CD14-positive monocyte (primary cell): ENCODE data around the gene RSBN1. TPM values are rescaled to one million over a fixed set of nuclear protein-coding genes. Genes with fewer than 3 reads are reported as not detected.

Source experiments
- DNase-seq, 3 donors: peaks; one replicate each; pipeline ENCODE4 v3.0.0-alpha.2; 2011 to 2022
- H2AFZ ChIP-seq: 2 replicates; pipeline ENCODE4 v1.6.0; 2012; ENCODE audit warnings: mild to moderate bottlenecking, low read depth, low read length, inconsistent platforms; ENCODE audit not compliant: insufficient read depth, poor library complexity, severe bottlenecking
- H3K27ac ChIP-seq, 2 donors: 1 replicate in 1 of 2; 2 replicates in 1 of 2; pipeline ENCODE4 v1.5.1; 2012 to 2013; ENCODE audit warnings: low read length in 2 of 2, control low read depth in 1 of 2, inconsistent platforms in 1 of 2, low read depth in 1 of 2, mild to moderate bottlenecking in 1 of 2
- H3K27me3 ChIP-seq, 2 donors: one replicate each; pipeline versions ENCODE4 v1.6.0 to v1.6.1; 2011 to 2013; ENCODE audit warnings: low read length in 2 of 2; ENCODE audit not compliant: control insufficient read depth in 2 of 2, insufficient read depth in 2 of 2
- H3K36me3 ChIP-seq, 2 donors: replicated peaks in 1 of 2; 1 replicate in 1 of 2; 2 replicates in 1 of 2; pipeline versions ENCODE4 v1.5.1 to v1.6.1; 2012 to 2013; ENCODE audit warnings: low read length in 2 of 2, control low read depth in 1 of 2, inconsistent platforms in 1 of 2, mild to moderate bottlenecking in 1 of 2; ENCODE audit not compliant: insufficient read depth in 2 of 2, control insufficient read depth in 1 of 2
- H3K4me1 ChIP-seq, 2 donors: 1 replicate in 1 of 2; 2 replicates in 1 of 2; pipeline versions ENCODE4 v1.5.1 to v1.6.1; 2012 to 2013; ENCODE audit warnings: low read length in 2 of 2, control low read depth in 1 of 2, inconsistent platforms in 1 of 2, mild to moderate bottlenecking in 1 of 2, moderate library complexity in 1 of 2; ENCODE audit not compliant: insufficient read depth in 2 of 2, control insufficient read depth in 1 of 2
- H3K4me2 ChIP-seq: replicated peaks from 2 replicates; pipeline ENCODE3; 2012; ENCODE audit warnings: low read length, moderate library complexity, mild to moderate bottlenecking; ENCODE audit not compliant: poor library complexity, severe bottlenecking; ENCODE audit errors: extremely low read depth
- H3K4me3 ChIP-seq, 3 experiments: fragments of 200-600 bp in 1 of 3; sonication (generic) in 1 of 3; replicated peaks in 1 of 3; 1 replicate in 2 of 3; 2 replicates in 1 of 3; pipeline ENCODE4 v1.5.1; 2011 to 2013; ENCODE audit warnings: low read length in 3 of 3, mild to moderate bottlenecking in 3 of 3, control low read depth in 2 of 3, low read depth in 2 of 3, inconsistent platforms in 1 of 3, moderate library complexity in 1 of 3
- H3K79me2 ChIP-seq: 2 replicates; pipeline ENCODE4 v1.6.0; 2012; ENCODE audit warnings: mild to moderate bottlenecking, control low read depth, inconsistent platforms, low read length, moderate library complexity; ENCODE audit not compliant: insufficient read depth
- H3K9ac ChIP-seq: 2 replicates; pipeline ENCODE4 v1.6.0; 2017; ENCODE audit warnings: low read length, mild to moderate bottlenecking; ENCODE audit not compliant: insufficient read depth, poor library complexity, severe bottlenecking
- H3K9me3 ChIP-seq, 2 donors: replicated peaks in 1 of 2; 1 replicate in 1 of 2; 2 replicates in 1 of 2; pipeline versions ENCODE4 v1.5.1 to v1.6.1; 2012 to 2013; ENCODE audit warnings: low read length in 2 of 2, control low read depth in 1 of 2; ENCODE audit not compliant: control insufficient read depth in 1 of 2, insufficient read depth in 1 of 2
- H4K20me1 ChIP-seq: 2 replicates; pipeline ENCODE4 v1.6.0; 2012; ENCODE audit warnings: mild to moderate bottlenecking, low read length, control low read depth, moderate library complexity; ENCODE audit not compliant: insufficient read depth
- H3K27ac Mint-ChIP-seq, 7 donors: one replicate each; pipeline ENCODE4 v1.8.0; 2020; ENCODE audit warnings: mild to moderate bottlenecking in 7 of 7, mixed read lengths in 7 of 7, moderate library complexity in 6 of 7, inconsistent platforms in 2 of 7
- H3K27me3 Mint-ChIP-seq, 3 donors: one replicate each; pipeline ENCODE4 v1.8.0; 2021 to 2022; ENCODE audit warnings: low read depth in 3 of 3, mild to moderate bottlenecking in 3 of 3, mixed read lengths in 3 of 3, moderate library complexity in 3 of 3, inconsistent platforms in 1 of 3
- H3K36me3 Mint-ChIP-seq, 2 donors: one replicate each; pipeline ENCODE4 v1.8.0; 2020; ENCODE audit warnings: mixed read lengths in 2 of 2, inconsistent platforms in 1 of 2, mild to moderate bottlenecking in 1 of 2
- H3K4me1 Mint-ChIP-seq: one replicate; pipeline ENCODE4 v1.8.0; 2020; ENCODE audit warnings: mild to moderate bottlenecking, mixed read lengths
- H3K4me3 Mint-ChIP-seq, 2 donors: one replicate each; pipeline ENCODE4 v1.8.0; 2020; ENCODE audit warnings: mild to moderate bottlenecking in 2 of 2, mixed read lengths in 2 of 2, moderate library complexity in 1 of 2
- H3K9me3 Mint-ChIP-seq, 7 donors: one replicate each; pipeline ENCODE4 v1.8.0; 2020 to 2022; ENCODE audit warnings: mixed read lengths in 7 of 7, mild to moderate bottlenecking in 6 of 7, moderate library complexity in 6 of 7, inconsistent platforms in 2 of 7
- CTCF ChIP-seq: fragments of 200-600 bp; IDR thresholded peaks from one replicate; pipeline ENCODE4 v1.8.0; 2022; ENCODE audit warnings: antibody characterized with exemption, mild to moderate bottlenecking
- WGBS: methylation state at CpG from one replicate; pipeline ENCODE4 v1.1.5; 2013; ENCODE audit warnings: missing lambda C conversion rate; ENCODE audit not compliant: insufficient coverage; 5-methylcytosine and 5-hydroxymethylcytosine counted together
- intact Hi-C, 2 donors: fragments of 100-400 bp; cut with micrococcal nuclease; formaldehyde crosslinking; loops; one replicate each; pipeline versions ENCODE4 v1.15.0 to v1.15.1; 2023
- polyA plus RNA-seq, 3 donors: library from polyadenylated mRNA; depleted of rRNA in 1 of 3; unstranded in 2 of 3; stranded (reverse) in 1 of 3; fragments of 300-500 nt in 2 of 3; fragments of >200 nt in 1 of 3; fragmentation: Illumina TruSeq in 2 of 3; gene quantifications; 1 replicate in 2 of 3; 2 replicates in 1 of 3; pipeline ENCODE4 v1.2.3, GENCODE V29; 2012 to 2021

RSBN1 gene
- polyA plus RNA-seq, 3 donors = 6.5 to 9.0 (median 8.9) TPM

GRCh38 chr1:113742515-113742914 lies 69.8 kb downstream of the RSBN1 start:
- Mint-ChIP-seq H3K27me3 (peaks cover 0 to 2% (median 0%) of the 10 kb centered on the region in 3 donors), H3K9me3 (no peaks in the 10 kb centered on the region), H3K36me3 (peaks cover 17 to 45% of the 10 kb centered on the region in 2 donors), H3K27ac (peak overlapping the region in 2 of 7 donors; percentile 14 to 43), H3K4me1 (no peaks in the 10 kb centered on the region), H3K4me3 (no peak overlapping the region)
- no peak overlapping the region for H3K27ac ChIP-seq
- H2AFZ ChIP-seq = no peak overlapping the region
- no peaks in the 10 kb centered on the region for H3K4me1 ChIP-seq
- H3K9ac ChIP-seq = no peak overlapping the region
- no peaks in the 10 kb centered on the region for H3K9me3 ChIP-seq
- H3K4me3 ChIP-seq = no peak overlapping the region
- peaks cover 8 to 35% of the 10 kb centered on the region in 2 donors for H3K36me3 ChIP-seq
- intact Hi-C loops = no loop called here
- no peaks in the 10 kb centered on the region for H3K79me2 ChIP-seq
- TF ChIP-seq CTCF = no peak
- no peaks in the 10 kb centered on the region for H3K27me3 ChIP-seq
- DNase-seq = no peak
- H3K4me2 ChIP-seq = no peak overlapping the region
- WGBS = 100% methylated on average over 2 of the region's 5 CpGs
- no peaks in the 10 kb centered on the region for H4K20me1 ChIP-seq

GRCh38 chr1:113734357-113735055 lies 77.8 kb downstream of the RSBN1 start:
- Mint-ChIP-seq H3K36me3 (peaks cover 45 to 66% of the 10 kb centered on the region in 2 donors), H3K4me3 (no peak overlapping the region), H3K27ac (peak overlapping the region in 3 of 7 donors; percentile 17 to 72 (median 62)), H3K4me1 (peaks cover 8% of the 10 kb centered on the region), H3K27me3 (peaks cover 0 to 2% (median 0%) of the 10 kb centered on the region in 3 donors), H3K9me3 (no peaks in the 10 kb centered on the region)
- peak overlapping the region in 1 of 2 donors; percentile 23 for H3K27ac ChIP-seq
- intact Hi-C loops = no loop called here
- no peak overlapping the region for H3K4me3 ChIP-seq
- no peaks in the 10 kb centered on the region for H3K79me2 ChIP-seq
- H3K9me3 ChIP-seq = no peaks in the 10 kb centered on the region
- no peaks in the 10 kb centered on the region for H3K4me1 ChIP-seq
- no peak for DNase-seq
- peaks cover 17 to 57% of the 10 kb centered on the region in 2 donors for H3K36me3 ChIP-seq
- 25% methylated on average over 1 of the region's 2 CpGs for WGBS
- no peak overlapping the region for H2AFZ ChIP-seq
- no peak overlapping the region for H3K4me2 ChIP-seq
- no peaks in the 10 kb centered on the region for H3K27me3 ChIP-seq
- no peak overlapping the region for H3K9ac ChIP-seq
- no peaks in the 10 kb centered on the region for H4K20me1 ChIP-seq
- no peak for TF ChIP-seq CTCF
